ENCODE results near the gene GNG13. TPM values are rescaled to one million over a fixed set of nuclear protein-coding genes. Genes with fewer than 3 reads are reported as not detected.

The GNG13 gene
- total RNA-seq, 1 experiment from 2014 or later, result not detected

DNA sequence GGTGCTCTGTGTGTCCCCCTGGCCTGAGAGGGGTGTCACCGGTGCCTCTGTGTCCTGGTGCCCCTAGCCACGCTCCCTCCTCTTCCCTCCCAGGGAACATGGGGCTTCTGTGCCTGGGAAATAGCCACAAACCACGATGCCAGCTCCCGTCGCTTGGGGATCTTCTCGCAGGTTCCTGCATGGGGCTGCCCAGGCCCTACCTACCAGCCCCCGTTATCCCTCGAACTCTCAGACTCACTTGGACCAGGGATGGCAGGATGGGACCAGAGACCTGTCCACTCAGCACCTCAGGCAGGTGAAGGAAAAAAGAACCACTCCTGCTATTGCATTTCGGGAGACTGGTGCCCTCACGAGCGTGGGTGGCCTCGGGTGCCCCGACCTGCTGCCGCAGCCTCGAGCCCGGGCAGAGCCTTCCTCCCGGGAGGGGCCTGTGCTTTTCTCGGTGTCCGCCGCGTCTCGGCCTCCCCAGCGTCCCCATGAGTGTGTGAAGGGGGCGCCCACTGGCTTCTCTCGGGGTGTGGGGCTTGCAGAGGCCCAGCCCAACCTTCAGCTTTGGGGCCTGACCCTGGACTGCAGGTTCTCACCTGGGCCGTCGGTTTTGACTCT, 41.0 kb upstream of the GNG13 start:
- Histone ChIP-seq H4K20me1 (ENCODE audit: control insufficient read depth, insufficient read depth, insufficient read length) (no peaks in the 10 kb centered on the region), H4K8ac (replicated peaks; ENCODE audit: insufficient read length, low read depth, low read length) (no peak overlapping the region), H2BK5ac (ENCODE audit: insufficient read length, low read length) (no peak overlapping the region), H2AFZ (ENCODE audit: low read length) (no peak overlapping the region), H3K14ac (ENCODE audit: insufficient read depth, low read length) (no peak overlapping the region; the same call in 1 of the 2 replicates), H2BK15ac (ENCODE audit: low read depth, low read length) (no peak overlapping the region), H2BK20ac (ENCODE audit: low read depth, low read length, poor library complexity, severe bottlenecking) (no peak overlapping the region), H3K27me3 (ENCODE audit: insufficient read depth, low read length) (no peaks in the 10 kb centered on the region), H3K9me3 (ENCODE audit: control insufficient read depth, low read depth, low read length) (no peaks in the 10 kb centered on the region), H3T11ph (ENCODE audit: low read length) (no peak overlapping the region), H3K4me2 (ENCODE audit: insufficient read depth, insufficient read length, low read length) (no peak overlapping the region), H3K23me2 (ENCODE audit: insufficient read length, low read depth, low read length, poor library complexity, severe bottlenecking) (no peaks in the 10 kb centered on the region), H3K79me1 (ENCODE audit: insufficient read depth, low read depth, low read length, poor library complexity, severe bottlenecking) (no peaks in the 10 kb centered on the region), H3K18ac (ENCODE audit: insufficient read length, low read depth, low read length) (no peak overlapping the region), H2BK12ac (ENCODE audit: insufficient read length, low read depth, low read length) (no peak overlapping the region), H3K4ac (ENCODE audit: low read depth, low read length) (no peak overlapping the region), H2BK120ac (ENCODE audit: low read depth, low read length, poor library complexity, severe bottlenecking) (no peak overlapping the region), H4K5ac (ENCODE audit: insufficient read length, low read depth, low read length) (no peak overlapping the region), H3K9ac (ENCODE audit: extremely low read depth, insufficient read length, low read length) (no peak overlapping the region), H2AK5ac (ENCODE audit: insufficient read length, low read length) (no peak overlapping the region), H3K79me2 (ENCODE audit: insufficient read depth, low read length) (no peaks in the 10 kb centered on the region), H4K91ac (ENCODE audit: insufficient read length, low read depth, low read length) (no peak overlapping the region), H3K27ac (ENCODE audit: insufficient read length, low read depth, low read length) (no peak overlapping the region), H3K56ac (ENCODE audit: insufficient read length, low read depth, low read length) (no peak overlapping the region), H3K23ac (ENCODE audit: insufficient read length, low read depth, low read length) (no peak overlapping the region), H3K4me1 (ENCODE audit: insufficient read depth, low read length) (no peaks in the 10 kb centered on the region)
- no peak for DNase-seq
- peaks cover 9% of the 10 kb centered on the region for H3K27me3 Mint-ChIP-seq (ENCODE audit: low read depth)
- no peak overlapping the region for H3K4me3 Mint-ChIP-seq
- TF ChIP-seq, protein P1, sequence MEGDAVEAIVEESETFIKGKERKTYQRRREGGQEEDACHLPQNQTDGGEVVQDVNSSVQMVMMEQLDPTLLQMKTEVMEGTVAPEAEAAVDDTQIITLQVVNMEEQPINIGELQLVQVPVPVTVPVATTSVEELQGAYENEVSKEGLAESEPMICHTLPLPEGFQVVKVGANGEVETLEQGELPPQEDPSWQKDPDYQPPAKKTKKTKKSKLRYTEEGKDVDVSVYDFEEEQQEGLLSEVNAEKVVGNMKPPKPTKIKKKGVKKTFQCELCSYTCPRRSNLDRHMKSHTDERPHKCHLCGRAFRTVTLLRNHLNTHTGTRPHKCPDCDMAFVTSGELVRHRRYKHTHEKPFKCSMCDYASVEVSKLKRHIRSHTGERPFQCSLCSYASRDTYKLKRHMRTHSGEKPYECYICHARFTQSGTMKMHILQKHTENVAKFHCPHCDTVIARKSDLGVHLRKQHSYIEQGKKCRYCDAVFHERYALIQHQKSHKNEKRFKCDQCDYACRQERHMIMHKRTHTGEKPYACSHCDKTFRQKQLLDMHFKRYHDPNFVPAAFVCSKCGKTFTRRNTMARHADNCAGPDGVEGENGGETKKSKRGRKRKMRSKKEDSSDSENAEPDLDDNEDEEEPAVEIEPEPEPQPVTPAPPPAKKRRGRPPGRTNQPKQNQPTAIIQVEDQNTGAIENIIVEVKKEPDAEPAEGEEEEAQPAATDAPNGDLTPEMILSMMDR (conservative IDR thresholded peaks at IDR 0.05), result no peak
- peaks cover 0 to 5% (median 0%) of the 10 kb centered on the region in 3 experiments; a peak in 1 of 7 replicates for H3K36me3 Mint-ChIP-seq (ENCODE audit: insufficient read depth in 1 of 3, low read depth in 3 of 3)
- peaks cover 10 to 15% of the 10 kb centered on the region in 2 experiments for H3K9me3 Mint-ChIP-seq
- peaks cover 2 to 3% of the 10 kb centered on the region in 2 experiments; a peak in 2 of 4 replicates for H3K4me1 Mint-ChIP-seq
- H3K27ac Mint-ChIP-seq, result no peak overlapping the region
- no CpG with 5 or more reads among the region's 27 CpGs for WGBS (ENCODE audit: extremely low coverage, insufficient read length, low lambda C conversion rate)
